SU-DHL-6 (cell line): ENCODE results near the gene PDZD8.

ENCODE experiments used
- H2AFZ ChIP-seq: fragments of 200-600 bp; sonication (generic); 2 replicates; pipeline ENCODE4 v1.6.1; 2014; ENCODE audit warnings: low read depth, mild to moderate bottlenecking, moderate library complexity, mixed read lengths, antibody characterized with exemption, low read length; ENCODE audit not compliant: severe bottlenecking
- H3F3A ChIP-seq: fragments of 200-600 bp; shearing (Covaris generic); 2 replicates; pipeline ENCODE4 v1.6.0; 2016; ENCODE audit warnings: antibody characterized with exemption, mild to moderate bottlenecking; ENCODE audit not compliant: insufficient read depth
- H3K27ac ChIP-seq: fragments of 200-600 bp; sonication (generic); 2 replicates; pipeline ENCODE4 v1.5.1; 2016; ENCODE audit warnings: low read depth, mild to moderate bottlenecking, low read length, moderate library complexity, mixed read lengths
- H3K27me3 ChIP-seq: fragments of 200-600 bp; sonication (generic), shearing (Covaris generic); 2 replicates; pipeline ENCODE4 v1.6.0; 2014; ENCODE audit warnings: mild to moderate bottlenecking, low read length
- H3K36me3 ChIP-seq: fragments of 200-600 bp; sonication (generic); 2 replicates; pipeline ENCODE4 v1.6.1; 2014; ENCODE audit warnings: mild to moderate bottlenecking, low read length, mixed read lengths
- H3K4me2 ChIP-seq: fragments of 300-600, 200-600 bp; shearing (Covaris generic), sonication (generic); 2 replicates; pipeline ENCODE4 v1.6.0; 2014; ENCODE audit warnings: low read length, low read depth, mild to moderate bottlenecking; ENCODE audit not compliant: poor library complexity, severe bottlenecking
- H3K4me3 ChIP-seq: fragments of 200-600 bp; sonication (generic); 2 replicates; pipeline ENCODE4 v1.5.1; 2014; ENCODE audit warnings: antibody characterized with exemption, low read length, mild to moderate bottlenecking, mixed read lengths; ENCODE audit not compliant: insufficient read depth, poor library complexity, severe bottlenecking
- H3K79me2 ChIP-seq: fragments of 200-600 bp; sonication (generic); 2 replicates; pipeline ENCODE4 v1.6.1; 2014; ENCODE audit warnings: mild to moderate bottlenecking, low read length, moderate library complexity; ENCODE audit not compliant: insufficient read depth
- H3K9ac ChIP-seq: fragments of 200-600 bp; sonication (generic); 2 replicates; pipeline ENCODE4 v1.7.0; 2014; ENCODE audit warnings: mild to moderate bottlenecking, low read length
- H3K9me2 ChIP-seq: fragments of 200-600 bp; sonication (generic); replicated peaks from 2 replicates; pipeline ENCODE4 v1.6.1; 2014; ENCODE audit warnings: low read length; ENCODE audit not compliant: insufficient read depth
- H3K9me3 ChIP-seq: fragments of 200-600 bp; sonication (generic); 2 replicates; pipeline ENCODE4 v1.6.1; 2014; ENCODE audit warnings: low read length, mixed read lengths; ENCODE audit not compliant: insufficient read depth
- H4K20me1 ChIP-seq: fragments of 200-600 bp; sonication (generic); 2 replicates; pipeline ENCODE4 v1.6.1; 2014; ENCODE audit warnings: low read depth, mild to moderate bottlenecking, antibody characterized with exemption, low read length, moderate library complexity, mixed read lengths
- EZH2phosphoT487 ChIP-seq: fragments of 200-600 bp; sonication (generic), shearing (Covaris generic); conservative IDR thresholded peaks from 2 replicates; pipeline ENCODE4 v1.6.1; 2018; ENCODE audit warnings: mild to moderate bottlenecking, antibody characterized with exemption, low read length, moderate library complexity, mixed read lengths
- TF ChIP-seq, protein P1 (sequence below): fragments of 200-600 bp; sonication (generic); IDR thresholded peaks from one replicate; pipeline ENCODE4 v1.5.1; 2017; ENCODE audit warnings: antibody characterized with exemption, mild to moderate bottlenecking, low read length, moderate library complexity; ENCODE audit not compliant: insufficient read depth, poor library complexity, severe bottlenecking

PDZD8 gene

GRCh38 chr10:117242463-117242832, 132.8 kb downstream of the PDZD8 start:
- Histone ChIP-seq H3K4me2 (no peak overlapping the region), H2AFZ (no peak overlapping the region), H4K20me1 (no peaks in the 10 kb centered on the region), H3K27ac (no peak overlapping the region), H3K9me3 (0 out of 2 replicates have a peak, but pooled peaks cover 5% of the 10 kb centered on the region), H3K79me2 (no peaks in the 10 kb centered on the region), H3K36me3 (no peaks in the 10 kb centered on the region), H3K27me3 (no peaks in the 10 kb centered on the region), H3K9ac (no peak overlapping the region), H3F3A (no peaks in the 10 kb centered on the region), H3K4me3 (no peak overlapping the region), H3K9me2 (no peaks in the 10 kb centered on the region)
- TF ChIP-seq, protein P1, sequence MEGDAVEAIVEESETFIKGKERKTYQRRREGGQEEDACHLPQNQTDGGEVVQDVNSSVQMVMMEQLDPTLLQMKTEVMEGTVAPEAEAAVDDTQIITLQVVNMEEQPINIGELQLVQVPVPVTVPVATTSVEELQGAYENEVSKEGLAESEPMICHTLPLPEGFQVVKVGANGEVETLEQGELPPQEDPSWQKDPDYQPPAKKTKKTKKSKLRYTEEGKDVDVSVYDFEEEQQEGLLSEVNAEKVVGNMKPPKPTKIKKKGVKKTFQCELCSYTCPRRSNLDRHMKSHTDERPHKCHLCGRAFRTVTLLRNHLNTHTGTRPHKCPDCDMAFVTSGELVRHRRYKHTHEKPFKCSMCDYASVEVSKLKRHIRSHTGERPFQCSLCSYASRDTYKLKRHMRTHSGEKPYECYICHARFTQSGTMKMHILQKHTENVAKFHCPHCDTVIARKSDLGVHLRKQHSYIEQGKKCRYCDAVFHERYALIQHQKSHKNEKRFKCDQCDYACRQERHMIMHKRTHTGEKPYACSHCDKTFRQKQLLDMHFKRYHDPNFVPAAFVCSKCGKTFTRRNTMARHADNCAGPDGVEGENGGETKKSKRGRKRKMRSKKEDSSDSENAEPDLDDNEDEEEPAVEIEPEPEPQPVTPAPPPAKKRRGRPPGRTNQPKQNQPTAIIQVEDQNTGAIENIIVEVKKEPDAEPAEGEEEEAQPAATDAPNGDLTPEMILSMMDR = no peak
- TF ChIP-seq EZH2phosphoT487 = no peak

DNA sequence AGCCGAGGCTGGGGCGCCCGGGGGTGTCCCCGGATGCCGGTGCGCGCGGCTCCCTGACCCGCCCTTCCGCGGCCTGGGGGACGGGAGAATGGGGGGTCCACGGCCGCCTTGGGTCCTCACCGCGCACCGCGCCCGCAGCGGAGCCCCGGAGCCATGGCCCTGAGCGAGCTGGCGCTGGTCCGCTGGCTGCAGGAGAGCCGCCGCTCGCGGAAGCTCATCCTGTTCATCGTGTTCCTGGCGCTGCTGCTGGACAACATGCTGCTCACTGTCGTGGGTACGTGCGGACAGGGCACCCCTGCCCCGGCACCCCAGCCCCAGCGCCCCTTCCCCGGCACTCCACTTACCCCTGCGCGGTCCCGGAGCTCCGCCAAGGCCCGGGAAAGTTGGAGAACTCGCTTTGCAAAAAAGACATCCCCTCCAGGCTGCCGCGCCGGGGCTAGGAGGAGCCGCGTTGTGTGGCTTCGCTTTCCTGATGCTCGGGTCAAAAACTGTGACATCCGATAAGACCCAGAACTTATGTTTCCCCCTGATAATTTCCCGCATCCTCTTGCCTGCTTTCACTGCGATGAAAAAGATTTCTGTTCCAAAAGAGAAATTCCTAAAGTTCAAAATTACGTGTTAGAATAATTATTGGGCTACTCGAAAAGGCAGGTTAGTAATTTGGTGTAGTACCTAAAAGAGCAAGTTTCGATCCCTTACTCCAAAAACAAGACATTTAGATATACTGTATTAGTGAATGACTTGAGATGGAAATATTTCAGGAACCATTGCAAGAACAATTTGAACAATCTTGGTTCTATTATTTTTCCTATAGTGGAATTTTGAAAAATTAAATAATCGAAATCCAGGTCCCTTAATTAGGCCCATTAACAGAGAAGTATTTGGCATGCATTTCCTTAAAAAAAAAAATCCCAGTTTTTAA, 133.4 kb downstream of the PDZD8 start:
- Histone ChIP-seq H3K79me2 (no peaks in the 10 kb centered on the region), H4K20me1 (no peaks in the 10 kb centered on the region), H3K4me3 (no peak overlapping the region), H3K4me2 (no peak overlapping the region), H3K27ac (no peak overlapping the region), H3K9ac (no peak overlapping the region), H2AFZ (no peak overlapping the region), H3K9me3 (0 out of 2 replicates have a peak, but pooled peaks cover 5% of the 10 kb centered on the region), H3K27me3 (no peaks in the 10 kb centered on the region), H3K9me2 (no peaks in the 10 kb centered on the region), H3F3A (no peaks in the 10 kb centered on the region), H3K36me3 (no peaks in the 10 kb centered on the region)
- TF ChIP-seq, protein P1 = no peak
- no peak for TF ChIP-seq EZH2phosphoT487

- H4K20me1 ChIP-seq = no peaks in the 10 kb centered on the region
- H3K79me2 ChIP-seq = no peaks in the 10 kb centered on the region
- H3K4me2 ChIP-seq = no peak within 1 kb of the TSS
- H3K27ac ChIP-seq = no peak within 1 kb of the TSS
- H3K9me2 ChIP-seq = no peaks in the 10 kb centered on the region
- TF ChIP-seq, protein P1 = no peak
- TF ChIP-seq EZH2phosphoT487 = no peak
- H3K9ac ChIP-seq = no peak within 1 kb of the TSS
- H3K36me3 ChIP-seq = no peaks in the 10 kb centered on the region
- no peak within 1 kb of the TSS for H3K4me3 ChIP-seq
- H2AFZ ChIP-seq = no peak within 1 kb of the TSS
- no peaks in the 10 kb centered on the region for H3F3A ChIP-seq
- H3K9me3 ChIP-seq = 0 out of 2 replicates have a peak, but pooled peaks cover 5% of the 10 kb centered on the region
- H3K27me3 ChIP-seq = no peaks in the 10 kb centered on the region
Measured at GRCh38 chr10:117240621-117241529, 134.4 kb downstream of the PDZD8 start, which contains the start of gene SLC18A2. Gene SLC18A2 (plus strand): TSS chr10:117241114. CDS start chr10:117241694, 580 bp downstream.
